H1 (cell line): ENCODE results near the gene HBS1L. TPM values are rescaled to one million over a fixed set of nuclear protein-coding genes. Genes with fewer than 3 reads are reported as not detected.

Experiments used
- CHD7 ChIP-seq: fragments of 300-600 bp; sonication (generic); IDR thresholded peaks from 2 replicates; pipeline ENCODE4 v1.7.1; 2012; ENCODE audit warnings: low read length, moderate library complexity, mild to moderate bottlenecking, inconsistent platforms; ENCODE audit not compliant: insufficient replicate concordance
- CTBP2 ChIP-seq: IDR thresholded peaks from 2 replicates; pipeline ENCODE4 v1.7.0; 2011; ENCODE audit warnings: borderline replicate concordance, mild to moderate bottlenecking, moderate library complexity, mixed read lengths, low read length; ENCODE audit not compliant: insufficient read depth, insufficient read length
- GABPA ChIP-seq: IDR thresholded peaks from 2 replicates; pipeline ENCODE4 v1.6.1; 2011; ENCODE audit warnings: mild to moderate bottlenecking, low read length, moderate library complexity, borderline replicate concordance; ENCODE audit not compliant: insufficient read depth
- ZNF274 ChIP-seq: IDR thresholded peaks from 2 replicates; pipeline ENCODE4 v1.7.0; 2012; ENCODE audit warnings: low read length, borderline replicate concordance; ENCODE audit errors: extremely low read depth
- polyA plus RNA-seq, 7 experiments: library from polyadenylated mRNA; depleted of rRNA in 3 of 7; stranded (reverse) in 5 of 7; unstranded in 2 of 7; fragments of >200 nt in 5 of 7; fragments of 200-250 nt in 2 of 7; gene quantifications; 1 replicate in 5 of 7; 2 replicates in 1 of 7; 4 replicates in 1 of 7; pipeline versions ENCODE4 v1.2.1 to v1.2.3, GENCODE V29; 2011 to 2013; ENCODE audit warnings: missing spikeins in 2 of 7, mixed read lengths in 2 of 7
- total RNA-seq: library from RNA; stranded (reverse); fragmentation: NEBNext Ultra II Directional; extraction: Animal tissue kit (Norgen Biotek cat#: 25700); gene quantifications from 2 replicates; pipeline ENCODE4 v1.2.1, GENCODE V29; 2021

The HBS1L gene
- total and polyA plus RNA-seq, 2 of the 8 experiments (the other 6 are each of a cell fraction or from before 2014, with no cell fraction given): 28.1 to 97.1 TPM

GRCh38 chr6:135066806-135067205, 12.2 kb upstream of the HBS1L start (continued):
- TF ChIP-seq CHD7: no peak
- no peak for TF ChIP-seq CTBP2
- no peak for TF ChIP-seq ZNF274
- TF ChIP-seq GABPA: no peak
